ENCODE data around the gene ZFAND3.
A peak's percentile ranks its signal among the peaks of the same experiment; 100 is the strongest.

ZFAND3 gene

DNA sequence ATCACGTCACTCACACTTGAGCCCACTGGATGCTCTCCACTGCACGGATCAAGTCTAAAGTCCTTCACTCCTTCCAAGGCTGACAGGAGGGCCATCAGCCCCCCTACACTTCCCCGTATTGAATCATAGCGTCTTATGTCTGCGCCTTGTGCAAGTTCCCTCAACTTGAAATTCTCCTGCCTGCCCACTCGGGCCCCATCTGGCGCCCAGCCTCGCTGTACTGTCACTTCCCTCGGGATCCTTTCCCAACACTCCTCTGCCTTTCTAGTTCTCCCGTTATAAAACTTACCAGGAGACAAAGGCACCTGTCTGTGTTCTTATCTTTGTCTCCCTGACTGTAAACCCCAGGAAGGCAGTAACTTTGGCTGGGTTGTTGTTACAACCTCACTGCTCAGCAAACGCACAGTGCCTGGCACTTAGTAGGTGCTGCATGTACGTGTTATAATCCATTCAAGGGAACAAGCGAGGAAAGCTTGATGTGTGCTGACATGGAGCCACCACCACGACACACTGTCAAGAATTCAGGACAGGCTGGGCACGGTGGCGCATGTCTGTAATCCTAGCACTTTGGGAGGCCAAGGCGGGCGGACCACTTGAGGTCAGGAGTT, 33.8 kb upstream of the ZFAND3 start:
- H3K4me1 Mint-ChIP-seq: peaks cover 12% of the 10 kb centered on the region
- peaks cover 13% of the 10 kb centered on the region for H3K27me3 Mint-ChIP-seq
- no peak overlapping the region for H3K4me3 Mint-ChIP-seq
- DNase-seq (ENCODE audit: low spot score in 2 of 2) (no peak), ATAC-seq (ENCODE audit: low read depth) (no peak)
- no peaks in the 10 kb centered on the region for H3K36me3 Mint-ChIP-seq
- H3K27ac Mint-ChIP-seq: no peak overlapping the region
- H3K9me3 Mint-ChIP-seq: no peaks in the 10 kb centered on the region

DNA sequence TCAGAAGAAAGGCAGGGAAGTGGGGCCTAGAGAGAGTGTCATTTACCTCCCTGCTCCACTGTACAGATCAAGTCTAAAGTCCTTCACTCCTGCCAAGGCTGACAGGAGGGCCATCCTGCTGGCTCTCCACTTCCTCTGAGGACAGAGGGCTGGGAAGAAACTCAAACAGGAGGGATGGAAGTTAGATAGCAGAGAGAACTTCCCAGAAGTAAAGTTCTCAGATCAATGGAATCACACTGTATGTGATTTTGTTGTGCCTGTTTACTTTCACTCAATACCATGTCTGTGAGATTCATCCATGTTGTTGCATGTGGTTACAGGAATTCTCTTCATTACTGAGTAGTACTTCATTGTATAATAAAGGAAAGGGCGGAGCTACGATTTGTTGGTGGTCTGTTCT, 32.3 kb upstream of the ZFAND3 start:
- DNase-seq (ENCODE audit: low spot score in 2 of 2) (no peak), ATAC-seq (ENCODE audit: low read depth) (no peak)
- Mint-ChIP-seq H3K27me3 (peaks cover 10% of the 10 kb centered on the region), H3K36me3 (no peaks in the 10 kb centered on the region), H3K4me1 (peaks cover 12% of the 10 kb centered on the region), H3K9me3 (no peaks in the 10 kb centered on the region), H3K4me3 (no peak overlapping the region), H3K27ac (no peak overlapping the region)

DNA sequence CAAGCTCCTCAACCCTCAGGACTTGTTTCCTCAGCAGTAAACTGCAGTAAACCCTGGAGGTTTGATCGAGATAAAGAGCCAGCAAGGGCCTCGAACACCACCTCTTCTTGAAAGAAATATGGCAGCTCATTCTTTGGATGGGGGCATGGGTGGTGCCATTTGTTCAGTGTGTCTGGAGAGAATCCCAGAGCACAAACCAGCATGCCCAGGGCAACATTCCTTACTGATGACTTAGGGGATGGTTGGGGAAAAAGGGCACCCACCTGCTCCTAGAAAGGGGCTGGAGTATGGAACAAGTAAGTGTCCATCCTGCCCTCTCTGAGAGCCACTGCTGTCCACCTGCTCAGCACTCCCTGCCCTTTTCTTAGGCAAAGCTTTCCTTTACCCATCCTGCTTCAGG, 31.3 kb upstream of the ZFAND3 start:
- Mint-ChIP-seq H3K9me3 (no peaks in the 10 kb centered on the region), H3K27me3 (peaks cover 8% of the 10 kb centered on the region), H3K36me3 (no peaks in the 10 kb centered on the region), H3K27ac (no peak overlapping the region), H3K4me3 (no peak overlapping the region), H3K4me1 (peaks cover 10% of the 10 kb centered on the region)
- no peak for ATAC-seq (ENCODE audit: low read depth)
- no peak for DNase-seq (ENCODE audit: low spot score in 2 of 2)

DNA sequence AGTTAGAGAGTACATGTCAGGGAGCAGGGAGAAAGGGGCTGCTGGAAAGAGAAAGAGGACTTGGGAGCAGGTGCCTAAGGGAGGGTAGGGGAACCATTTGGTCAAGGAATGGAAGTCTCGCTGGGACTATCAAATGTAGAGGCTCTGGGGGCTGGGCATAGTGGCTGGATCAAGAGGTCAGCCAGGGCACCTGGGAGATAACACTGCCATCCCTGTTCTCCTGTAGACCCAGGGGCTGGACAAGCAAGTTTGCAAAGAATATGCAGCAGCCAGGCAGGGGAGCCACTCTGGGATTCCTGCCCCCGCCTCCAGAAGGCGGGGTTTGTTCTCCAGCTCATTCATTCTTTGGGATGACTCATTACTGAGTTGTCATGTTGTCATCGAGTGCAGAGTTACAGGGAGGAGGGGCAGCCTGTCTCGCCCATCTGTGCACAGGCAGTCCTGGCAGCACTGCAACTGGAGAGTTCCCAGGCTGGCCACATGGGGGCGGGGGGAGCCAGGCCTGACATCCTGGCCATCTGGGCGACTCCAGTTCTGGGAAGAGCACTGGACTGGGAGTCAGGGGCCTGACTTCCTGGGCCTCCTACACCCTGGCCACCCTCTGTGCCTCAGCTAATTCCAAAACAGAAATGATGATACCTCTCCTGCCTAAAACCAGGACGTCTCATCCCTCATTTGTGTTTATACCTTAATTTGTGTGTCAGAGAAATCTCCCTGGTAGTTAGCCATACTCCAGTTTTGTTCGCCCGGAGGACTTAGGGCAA, 28.2 kb upstream of the ZFAND3 start:
- Mint-ChIP-seq H3K27me3 (no peaks in the 10 kb centered on the region), H3K4me1 (no peaks in the 10 kb centered on the region), H3K9me3 (no peaks in the 10 kb centered on the region), H3K4me3 (no peak overlapping the region), H3K36me3 (no peaks in the 10 kb centered on the region), H3K27ac (no peak overlapping the region)
- peak; percentile 99 for ATAC-seq (ENCODE audit: low read depth)
- DNase-seq (ENCODE audit: low spot score in 2 of 2): peak; percentile 61 to 69

DNA sequence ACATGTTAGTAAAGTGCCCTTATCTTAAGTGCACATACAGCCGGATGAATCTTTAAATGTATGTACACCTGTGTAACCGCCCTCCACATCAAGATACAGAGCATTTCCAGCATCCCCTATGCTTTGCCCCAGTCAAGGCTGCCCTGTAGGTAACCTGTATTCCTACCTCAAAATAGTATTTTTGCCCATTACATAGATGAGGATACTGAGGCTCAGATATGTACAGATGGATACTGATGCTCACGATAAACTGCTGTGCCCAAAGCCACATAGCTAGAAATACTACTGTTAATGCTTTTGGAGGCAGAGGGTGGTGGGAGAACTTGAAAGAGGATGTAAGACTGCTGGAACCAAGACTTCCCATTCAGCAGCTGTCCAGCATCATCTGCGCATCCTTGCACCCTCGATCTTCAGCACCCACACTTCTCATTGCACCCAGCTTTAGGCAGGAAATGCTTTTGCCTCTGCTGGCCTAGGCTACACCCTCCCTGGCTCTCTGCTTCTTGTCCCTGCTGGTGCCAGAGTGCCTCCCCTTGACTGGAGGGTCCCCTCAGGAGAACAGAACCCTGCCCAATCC, 27.0 kb upstream of the ZFAND3 start:
- no peaks in the 10 kb centered on the region for H3K4me1 Mint-ChIP-seq
- no peak overlapping the region for H3K27ac Mint-ChIP-seq
- H3K9me3 Mint-ChIP-seq: no peaks in the 10 kb centered on the region
- H3K36me3 Mint-ChIP-seq: no peaks in the 10 kb centered on the region
- H3K27me3 Mint-ChIP-seq: no peaks in the 10 kb centered on the region
- ATAC-seq (ENCODE audit: low read depth) (no peak), DNase-seq (ENCODE audit: low spot score in 2 of 2) (no peak)
- no peak overlapping the region for H3K4me3 Mint-ChIP-seq

DNA sequence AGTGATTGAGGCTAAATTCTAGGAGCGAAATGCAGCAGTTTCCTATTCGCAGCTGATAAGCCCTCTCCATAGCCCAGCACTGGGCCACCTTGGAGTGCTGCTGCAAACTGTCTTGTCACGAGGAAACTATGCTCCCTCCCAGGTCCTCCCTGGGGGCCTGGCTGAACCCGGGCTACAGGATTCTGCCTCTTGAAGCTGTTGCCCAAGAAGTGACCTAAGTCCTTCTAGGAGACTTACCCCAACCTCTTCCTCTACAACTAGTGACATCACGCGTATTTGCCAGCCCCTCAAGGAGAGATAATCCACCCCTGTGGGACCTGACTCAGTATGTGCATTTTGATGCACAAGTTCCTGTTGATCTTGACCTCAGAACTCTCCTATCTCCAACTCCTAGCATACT, 26.5 kb upstream of the ZFAND3 start:
- no peak overlapping the region for H3K27ac Mint-ChIP-seq
- no peaks in the 10 kb centered on the region for H3K36me3 Mint-ChIP-seq
- no peaks in the 10 kb centered on the region for H3K27me3 Mint-ChIP-seq
- no peaks in the 10 kb centered on the region for H3K9me3 Mint-ChIP-seq
- DNase-seq (ENCODE audit: low spot score in 2 of 2) (no peak), ATAC-seq (ENCODE audit: low read depth) (no peak)
- no peak overlapping the region for H3K4me3 Mint-ChIP-seq
- H3K4me1 Mint-ChIP-seq: no peaks in the 10 kb centered on the region

DNA sequence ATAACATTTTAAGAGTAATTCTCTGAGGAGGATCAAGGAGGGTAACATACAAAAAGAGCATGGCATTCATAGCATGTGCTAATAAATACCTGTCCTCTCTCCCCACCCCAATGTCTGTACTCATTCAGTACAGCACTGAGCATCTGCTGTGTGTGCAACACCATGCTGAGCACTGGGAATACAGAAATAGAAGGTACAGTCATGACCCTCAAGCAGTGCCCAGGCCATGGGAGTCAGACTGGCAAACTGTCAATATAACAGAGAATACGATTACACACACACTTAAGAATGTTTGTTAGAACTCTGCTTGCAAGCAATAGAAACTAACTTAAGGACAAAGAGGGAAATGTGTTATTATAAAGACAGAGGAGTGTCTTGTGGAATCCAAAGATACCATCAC, 24.7 kb upstream of the ZFAND3 start:
- Mint-ChIP-seq H3K9me3 (no peaks in the 10 kb centered on the region), H3K27me3 (no peaks in the 10 kb centered on the region), H3K27ac (no peak overlapping the region), H3K36me3 (no peaks in the 10 kb centered on the region), H3K4me1 (no peaks in the 10 kb centered on the region), H3K4me3 (no peak overlapping the region)
- ATAC-seq (ENCODE audit: low read depth): no peak
- DNase-seq (ENCODE audit: low spot score in 2 of 2): no peak

DNA sequence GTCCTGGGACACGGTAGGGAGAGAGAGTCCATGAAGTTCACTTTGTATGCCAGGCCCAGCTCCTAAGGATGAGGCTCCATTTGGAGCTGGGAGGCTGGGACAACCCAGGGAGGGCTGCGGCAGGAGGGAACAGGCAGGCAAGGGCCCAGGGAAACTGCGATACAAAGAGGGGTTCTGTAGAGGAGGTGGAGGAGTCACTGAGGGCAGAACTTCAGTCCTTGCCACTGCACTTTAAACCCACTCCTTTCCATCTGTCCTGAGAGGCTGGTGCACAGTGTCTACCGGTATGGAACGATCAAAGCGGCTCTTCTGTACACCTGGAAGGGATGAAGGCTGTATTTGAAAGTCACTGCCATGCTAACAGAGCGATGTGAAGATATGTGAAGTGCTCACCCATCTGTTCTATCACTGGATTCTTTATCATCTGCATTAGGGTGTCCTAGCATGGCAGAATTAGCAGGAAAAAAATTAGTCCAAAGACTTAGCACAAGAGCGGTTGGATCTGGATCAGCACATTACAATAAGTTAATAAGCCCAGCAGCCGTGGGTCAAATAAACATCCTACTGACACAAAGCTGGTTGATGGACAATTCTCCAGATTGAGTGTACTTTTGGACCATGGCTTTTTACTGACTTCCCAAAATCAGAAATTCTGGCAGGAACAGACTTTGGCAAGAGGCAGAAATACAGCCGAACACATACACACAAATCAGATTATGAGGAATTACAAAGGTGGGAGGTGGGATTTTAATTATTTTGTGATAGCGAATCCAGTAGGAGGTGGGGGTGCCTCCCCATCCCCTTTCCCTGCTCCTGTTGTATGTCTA, 20.9 kb upstream of the ZFAND3 start:
- H3K4me3 Mint-ChIP-seq: no peak overlapping the region
- H3K27ac Mint-ChIP-seq: no peak overlapping the region
- no peaks in the 10 kb centered on the region for H3K4me1 Mint-ChIP-seq
- H3K36me3 Mint-ChIP-seq: no peaks in the 10 kb centered on the region
- ATAC-seq (ENCODE audit: low read depth) (no peak), DNase-seq (ENCODE audit: low spot score in 2 of 2) (no peak)
- no peaks in the 10 kb centered on the region for H3K27me3 Mint-ChIP-seq
- H3K9me3 Mint-ChIP-seq: no peaks in the 10 kb centered on the region

DNA sequence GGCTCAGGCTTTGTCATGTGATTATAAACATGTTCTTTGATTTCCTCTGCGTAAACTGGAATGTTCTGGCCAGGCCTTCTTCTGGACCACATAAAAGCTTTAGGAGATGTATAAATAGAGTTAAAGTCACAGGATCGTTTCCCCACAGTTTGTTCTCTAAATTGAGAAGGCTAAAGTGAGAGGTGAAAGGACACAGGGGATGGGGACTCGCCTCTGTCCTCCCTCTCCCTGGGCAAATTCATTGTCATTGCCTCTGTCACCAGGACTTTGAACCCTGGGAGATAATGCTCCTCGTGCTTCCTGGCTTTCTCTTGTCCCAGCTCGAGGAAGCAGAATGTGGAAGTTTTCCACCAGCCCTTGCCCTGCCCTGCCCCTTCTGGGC, 20.3 kb upstream of the ZFAND3 start:
- ATAC-seq (ENCODE audit: low read depth) (no peak), DNase-seq (ENCODE audit: low spot score in 2 of 2) (no peak)
- H3K9me3 Mint-ChIP-seq: no peaks in the 10 kb centered on the region
- H3K4me1 Mint-ChIP-seq: no peaks in the 10 kb centered on the region
- H3K4me3 Mint-ChIP-seq: no peak overlapping the region
- H3K27ac Mint-ChIP-seq: no peak overlapping the region
- H3K27me3 Mint-ChIP-seq: no peaks in the 10 kb centered on the region
- no peaks in the 10 kb centered on the region for H3K36me3 Mint-ChIP-seq

DNA sequence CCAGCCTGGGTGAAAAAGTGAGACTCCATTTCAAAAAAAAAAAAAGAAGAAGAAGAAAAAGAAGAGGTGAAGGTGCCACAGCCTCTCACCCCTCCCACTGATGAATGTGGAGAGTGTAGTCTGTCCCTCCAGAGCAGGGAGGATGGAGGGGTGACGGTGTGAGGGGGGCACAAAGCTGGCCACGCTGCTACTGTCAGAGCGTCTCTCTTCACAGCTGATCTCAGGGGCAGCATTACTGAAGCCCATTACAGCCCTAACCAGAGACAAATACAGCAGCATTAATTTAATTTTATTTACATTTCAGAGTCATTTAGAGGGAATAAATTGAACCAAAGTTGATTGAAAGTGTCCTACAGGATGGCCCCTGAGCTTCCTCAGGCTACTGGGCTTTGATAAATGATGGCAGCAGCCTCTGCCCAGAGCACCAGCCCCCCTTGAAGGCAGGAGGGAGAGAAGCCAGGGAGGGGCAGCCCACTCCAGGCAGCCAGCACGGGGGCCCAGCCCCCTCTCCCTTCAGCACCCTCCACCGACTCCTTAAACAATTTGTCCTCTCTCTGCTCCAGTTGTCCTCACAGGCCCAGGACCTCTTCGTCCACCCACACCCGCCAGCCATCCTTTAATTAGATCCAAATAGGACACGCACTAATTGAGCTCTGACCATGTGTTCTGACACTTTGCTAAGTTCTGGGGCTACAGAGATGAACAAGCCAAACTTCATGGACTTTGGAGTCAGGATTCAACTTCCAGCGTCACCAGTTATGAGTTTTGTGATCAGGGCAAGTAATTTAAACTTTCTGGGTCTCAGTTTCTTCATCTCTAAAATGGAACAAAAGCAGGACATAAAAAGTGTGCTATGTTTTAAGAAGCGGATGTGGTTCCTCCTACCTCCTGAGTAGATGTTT, 18.6 kb upstream of the ZFAND3 start:
- Mint-ChIP-seq H3K27ac (no peak overlapping the region), H3K27me3 (no peaks in the 10 kb centered on the region), H3K4me3 (no peak overlapping the region), H3K36me3 (no peaks in the 10 kb centered on the region), H3K4me1 (no peaks in the 10 kb centered on the region), H3K9me3 (no peaks in the 10 kb centered on the region)
- ATAC-seq (ENCODE audit: low read depth) (no peak), DNase-seq (ENCODE audit: low spot score in 2 of 2) (no peak)

DNA sequence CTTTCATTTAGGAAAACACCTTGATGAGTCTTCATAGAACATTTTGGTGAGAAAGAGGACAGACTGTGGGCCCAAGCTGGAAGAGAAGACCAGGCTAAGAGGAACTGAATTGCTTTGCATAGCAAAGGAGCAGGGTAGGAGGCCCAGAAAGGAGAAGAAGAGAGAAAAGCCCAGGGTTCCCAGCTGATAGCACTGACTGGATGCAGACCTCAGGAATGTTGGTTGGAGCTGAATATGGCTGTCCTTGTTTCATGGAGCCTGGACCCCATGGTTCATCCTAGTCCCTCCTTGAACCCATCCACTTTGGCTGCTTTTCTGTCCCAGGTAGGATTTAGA, 18.0 kb upstream of the ZFAND3 start:
- H3K27ac Mint-ChIP-seq: no peak overlapping the region
- H3K27me3 Mint-ChIP-seq: no peaks in the 10 kb centered on the region
- no peaks in the 10 kb centered on the region for H3K9me3 Mint-ChIP-seq
- no peaks in the 10 kb centered on the region for H3K4me1 Mint-ChIP-seq
- DNase-seq (ENCODE audit: low spot score in 2 of 2): no peak
- ATAC-seq (ENCODE audit: low read depth): no peak
- no peaks in the 10 kb centered on the region for H3K36me3 Mint-ChIP-seq
- H3K4me3 Mint-ChIP-seq: no peak overlapping the region

DNA sequence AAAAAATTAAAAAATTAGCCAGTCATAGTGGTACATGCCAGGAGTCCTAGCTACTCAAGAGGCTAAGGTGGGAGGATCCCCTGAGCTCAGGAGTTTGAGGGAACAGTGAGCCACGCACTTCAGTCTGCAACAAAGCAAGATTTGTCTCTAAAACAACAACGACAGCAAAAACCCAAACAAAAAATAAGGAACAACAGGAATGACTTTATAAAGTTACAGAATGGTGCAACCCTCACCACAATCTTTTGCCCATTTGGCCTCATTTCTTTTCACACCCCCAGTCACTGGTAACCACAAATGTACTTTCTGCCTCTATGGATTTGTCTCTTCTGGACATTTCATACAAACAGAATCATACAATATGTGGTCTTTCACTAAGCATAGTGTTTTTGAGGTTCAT, 16.7 kb upstream of the ZFAND3 start:
- DNase-seq (ENCODE audit: low spot score in 2 of 2) (no peak), ATAC-seq (ENCODE audit: low read depth) (no peak)
- no peaks in the 10 kb centered on the region for H3K4me1 Mint-ChIP-seq
- no peaks in the 10 kb centered on the region for H3K27me3 Mint-ChIP-seq
- H3K27ac Mint-ChIP-seq: no peak overlapping the region
- no peaks in the 10 kb centered on the region for H3K36me3 Mint-ChIP-seq
- no peak overlapping the region for H3K4me3 Mint-ChIP-seq
- no peaks in the 10 kb centered on the region for H3K9me3 Mint-ChIP-seq

DNA sequence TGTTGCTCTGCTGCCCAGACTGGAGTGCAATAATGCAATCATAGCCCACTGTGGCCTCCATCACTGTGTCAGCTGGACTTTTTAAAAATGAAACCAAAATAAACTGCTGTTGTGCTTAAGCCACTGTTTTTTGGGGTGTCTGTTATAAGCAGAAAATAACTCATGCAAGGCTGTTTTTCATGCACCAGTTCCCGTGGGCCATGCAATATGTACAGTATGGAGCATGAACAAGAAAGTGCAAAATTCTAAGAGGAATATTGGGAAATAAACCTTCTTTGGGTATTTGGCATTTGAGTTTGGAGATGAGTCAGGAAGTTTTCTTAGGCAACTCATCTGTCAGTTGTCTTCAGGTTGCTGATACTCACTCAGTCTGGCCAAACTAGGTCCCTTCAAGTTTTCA, 14.9 kb upstream of the ZFAND3 start:
- Mint-ChIP-seq H3K36me3 (no peaks in the 10 kb centered on the region), H3K27ac (no peak overlapping the region), H3K9me3 (no peaks in the 10 kb centered on the region), H3K27me3 (peaks cover 4% of the 10 kb centered on the region), H3K4me3 (no peak overlapping the region), H3K4me1 (no peaks in the 10 kb centered on the region)
- ATAC-seq (ENCODE audit: low read depth) (no peak), DNase-seq (ENCODE audit: low spot score in 2 of 2) (no peak)

All from memory B cell (primary cell).